Measurements from ENCODE around the gene KISS1.

Gene KISS1

GRCh38 chr1:204224655-204225054 is 28.4 kb upstream of the KISS1 start:
- H3K4me3 Mint-ChIP-seq: no peak overlapping the region
- H3K27ac Mint-ChIP-seq: no peak overlapping the region
- no peaks in the 10 kb centered on the region for H3K4me1 Mint-ChIP-seq
- H3K9me3 Mint-ChIP-seq: no peaks in the 10 kb centered on the region
- ATAC-seq (replicated peaks): no peak
- no peaks in the 10 kb centered on the region for H3K36me3 Mint-ChIP-seq
- peaks cover 0 to 9% of the 10 kb centered on the region in 2 donors for H3K27me3 Mint-ChIP-seq
- DNase-seq: no peak

- Mint-ChIP-seq H3K36me3 (no peaks in the 10 kb centered on the region), H3K4me3 (no peak overlapping the region), H3K9me3 (no peaks in the 10 kb centered on the region), H3K27me3 (peaks cover 0 to 5% of the 10 kb centered on the region in 2 donors), H3K27ac (no peak overlapping the region), H3K4me1 (no peaks in the 10 kb centered on the region)
- ATAC-seq (replicated peaks) (no peak), DNase-seq (no peak)
These were observed 27.0 kb upstream of the KISS1 start for GRCh38 chr1:204223129-204223860.

GRCh38 chr1:204222764-204223055 is 26.4 kb upstream of the KISS1 start:
- H3K9me3 Mint-ChIP-seq: no peaks in the 10 kb centered on the region
- ATAC-seq (replicated peaks) (no peak), DNase-seq (no peak)
- H3K27me3 Mint-ChIP-seq: peaks cover 5% of the 10 kb centered on the region in 2 donors
- no peak overlapping the region for H3K4me3 Mint-ChIP-seq
- H3K36me3 Mint-ChIP-seq: no peaks in the 10 kb centered on the region
- no peak overlapping the region for H3K27ac Mint-ChIP-seq
- no peaks in the 10 kb centered on the region for H3K4me1 Mint-ChIP-seq

- no peak overlapping the region for H3K27ac Mint-ChIP-seq
- H3K9me3 Mint-ChIP-seq: no peaks in the 10 kb centered on the region
- H3K4me3 Mint-ChIP-seq: no peak overlapping the region
- DNase-seq (no peak), ATAC-seq (replicated peaks) (no peak)
- H3K4me1 Mint-ChIP-seq: no peaks in the 10 kb centered on the region
- peaks cover 5 to 8% of the 10 kb centered on the region in 2 donors for H3K27me3 Mint-ChIP-seq
- H3K36me3 Mint-ChIP-seq: no peaks in the 10 kb centered on the region
These were observed 25.9 kb upstream of the KISS1 start for GRCh38 chr1:204222006-204222763.

- peaks cover 5 to 8% of the 10 kb centered on the region in 2 donors for H3K27me3 Mint-ChIP-seq
- no peak for DNase-seq
- no peak overlapping the region for H3K27ac Mint-ChIP-seq
- H3K9me3 Mint-ChIP-seq: no peaks in the 10 kb centered on the region
- H3K36me3 Mint-ChIP-seq: no peaks in the 10 kb centered on the region
- no peak for ATAC-seq (replicated peaks)
- H3K4me1 Mint-ChIP-seq: no peaks in the 10 kb centered on the region
- no peak overlapping the region for H3K4me3 Mint-ChIP-seq
These were observed 25.0 kb upstream of the KISS1 start for GRCh38 chr1:204221271-204221670.

- Mint-ChIP-seq H3K9me3 (no peaks in the 10 kb centered on the region), H3K27me3 (peaks cover 5 to 8% of the 10 kb centered on the region in 2 donors), H3K4me1 (no peaks in the 10 kb centered on the region), H3K4me3 (no peak overlapping the region), H3K27ac (no peak overlapping the region), H3K36me3 (no peaks in the 10 kb centered on the region)
- ATAC-seq (replicated peaks) (no peak), DNase-seq (no peak)
These were observed 23.8 kb upstream of the KISS1 start for GRCh38 chr1:204219971-204220616.

GRCh38 chr1:204218552-204218951 is 22.3 kb upstream of the KISS1 start:
- ATAC-seq (replicated peaks) (no peak), DNase-seq (no peak)
- Mint-ChIP-seq H3K4me1 (peaks cover 7 to 8% of the 10 kb centered on the region in 2 donors), H3K27ac (no peak overlapping the region), H3K36me3 (no peaks in the 10 kb centered on the region), H3K9me3 (no peaks in the 10 kb centered on the region), H3K4me3 (no peak overlapping the region), H3K27me3 (peaks cover 5 to 8% of the 10 kb centered on the region in 2 donors)

- DNase-seq (no peak), ATAC-seq (replicated peaks) (no peak)
- no peaks in the 10 kb centered on the region for H3K36me3 Mint-ChIP-seq
- H3K27me3 Mint-ChIP-seq: peaks cover 0 to 8% of the 10 kb centered on the region in 2 donors
- peaks cover 7 to 14% of the 10 kb centered on the region in 2 donors for H3K4me1 Mint-ChIP-seq
- H3K27ac Mint-ChIP-seq: no peak overlapping the region
- H3K4me3 Mint-ChIP-seq: no peak overlapping the region
- H3K9me3 Mint-ChIP-seq: no peaks in the 10 kb centered on the region
These were observed 21.3 kb upstream of the KISS1 start for GRCh38 chr1:204217648-204218000.

GRCh38 chr1:204216880-204217647 is 20.8 kb upstream of the KISS1 start:
- no peak overlapping the region for H3K4me3 Mint-ChIP-seq
- DNase-seq (no peak), ATAC-seq (replicated peaks) (no peak)
- peaks cover 7 to 14% of the 10 kb centered on the region in 2 donors for H3K4me1 Mint-ChIP-seq
- H3K27me3 Mint-ChIP-seq: peaks cover 0 to 8% of the 10 kb centered on the region in 2 donors
- H3K36me3 Mint-ChIP-seq: no peaks in the 10 kb centered on the region
- H3K27ac Mint-ChIP-seq: no peak overlapping the region
- H3K9me3 Mint-ChIP-seq: no peaks in the 10 kb centered on the region

- H3K4me3 Mint-ChIP-seq: no peak overlapping the region
- no peaks in the 10 kb centered on the region for H3K36me3 Mint-ChIP-seq
- H3K27me3 Mint-ChIP-seq: peaks cover 0 to 8% of the 10 kb centered on the region in 2 donors
- H3K4me1 Mint-ChIP-seq: peaks cover 7 to 14% of the 10 kb centered on the region in 2 donors
- H3K9me3 Mint-ChIP-seq: no peaks in the 10 kb centered on the region
- ATAC-seq (replicated peaks): no peak
- DNase-seq: no peak
- H3K27ac Mint-ChIP-seq: no peak overlapping the region
These were observed 19.9 kb upstream of the KISS1 start for GRCh38 chr1:204216236-204216635.

GRCh38 chr1:204213668-204214662 is 17.7 kb upstream of the KISS1 start, which contains the start of gene GOLT1A:
GOLT1A (minus strand) TSS chr1:204213988; CDS start chr1:204213906, 82 bp downstream.
- Mint-ChIP-seq H3K27ac (peak within 1 kb of the TSS; percentile 27), H3K36me3 (no peaks in the 10 kb centered on the region), H3K4me1 (peaks cover 7 to 14% of the 10 kb centered on the region in 2 donors), H3K9me3 (no peaks in the 10 kb centered on the region), H3K4me3 (peak within 1 kb of the TSS; percentile 62 to 72), H3K27me3 (peaks cover 5 to 11% of the 10 kb centered on the region in 2 donors)
- DNase-seq (peak; percentile 72), ATAC-seq (replicated peaks) (peak; percentile 85 to 87)

- ATAC-seq (replicated peaks) (no peak), DNase-seq (no peak)
- peaks cover 7 to 14% of the 10 kb centered on the region in 2 donors for H3K4me1 Mint-ChIP-seq
- H3K27me3 Mint-ChIP-seq: peaks cover 7% of the 10 kb centered on the region in 2 donors
- no peak overlapping the region for H3K27ac Mint-ChIP-seq
- no peaks in the 10 kb centered on the region for H3K9me3 Mint-ChIP-seq
- no peaks in the 10 kb centered on the region for H3K36me3 Mint-ChIP-seq
- H3K4me3 Mint-ChIP-seq: no peak overlapping the region
These were observed 16.4 kb upstream of the KISS1 start for GRCh38 chr1:204212715-204213114.

- H3K4me1 Mint-ChIP-seq: peaks cover 7 to 18% of the 10 kb centered on the region in 2 donors
- no peak overlapping the region for H3K27ac Mint-ChIP-seq
- DNase-seq: no peak
- no peaks in the 10 kb centered on the region for H3K9me3 Mint-ChIP-seq
- no peaks in the 10 kb centered on the region for H3K36me3 Mint-ChIP-seq
- peaks cover 14 to 18% of the 10 kb centered on the region in 2 donors for H3K27me3 Mint-ChIP-seq
- no peak for ATAC-seq (replicated peaks)
- no peak overlapping the region for H3K4me3 Mint-ChIP-seq
These were observed 14.8 kb upstream of the KISS1 start for GRCh38 chr1:204211046-204211445.
